AG04450 (cell line): ENCODE data around the gene KLHL33. TPM values are rescaled to one million over a fixed set of nuclear protein-coding genes. Genes with fewer than 3 reads are reported as not detected.
"Not testable (repeated sequence)": the region's sequence is repeated elsewhere in the genome, so short reads cannot be mapped to it uniquely, and the experiment has no call there.

Source experiments
- CTCF ChIA-PET: fragments of 300-600, 350-600 bp; formaldehyde crosslinking; extraction: SDS; loops from one replicate; lab custom pipeline; 2022; ENCODE audit warnings: antibody characterized with exemption, inconsistent platforms; lab: Charles Lee
- POLR2A ChIA-PET: fragments of 350-600 bp; formaldehyde crosslinking; extraction: SDS; loops from one replicate; lab custom pipeline; 2021; ENCODE audit warnings: antibody characterized with exemption, inconsistent platforms; lab: Yijun Ruan, JAX
- DNase-seq: peaks from one replicate; pipeline ENCODE4 v3.0.0-alpha.2; 2011; ENCODE audit warnings: low read depth, low spot score
- H3K27ac ChIP-seq: one replicate; pipeline ENCODE4 v1.5.1; 2012; ENCODE audit warnings: low read depth, low read length, control low read depth
- H3K27me3 ChIP-seq: one replicate; pipeline ENCODE4 v1.6.0; 2012; ENCODE audit warnings: low read length; ENCODE audit not compliant: control insufficient read depth, insufficient read depth
- H3K4me3 ChIP-seq: 2 replicates; pipeline ENCODE4 v1.5.1; 2011; ENCODE audit warnings: mild to moderate bottlenecking, low read depth, low read length, control low read depth
- H3K9me3 ChIP-seq: 2 replicates; pipeline ENCODE4 v1.5.1; 2012; ENCODE audit warnings: low read length; ENCODE audit not compliant: control insufficient read depth, insufficient read depth
- CTCF ChIP-seq: IDR thresholded peaks from 2 replicates; pipeline ENCODE4 v1.5.1; 2011; ENCODE audit warnings: low read depth, low read length, control low read depth, inconsistent platforms
- polyA plus RNA-seq: library from polyadenylated mRNA; depleted of rRNA; stranded (reverse); fragments of >200 nt; gene quantifications from 2 replicates; pipeline ENCODE4 v1.2.3, GENCODE V29; 2011

The KLHL33 gene
- polyA plus RNA-seq, 1 experiment, result 0.06 TPM

- Histone ChIP-seq H3K27ac (no peak overlapping the region), H3K4me3 (no peak overlapping the region), H3K27me3 (no peaks in the 10 kb centered on the region), H3K9me3 (no peaks in the 10 kb centered on the region)
- CTCF ChIA-PET, result no interaction called here
- POLR2A ChIA-PET, result no interaction called here
- no peak for TF ChIP-seq CTCF
- DNase-seq, result no peak
These were observed 10.9 kb upstream of the KLHL33 start for GRCh38 chr14:20446889-20447288.

- H3K27ac ChIP-seq, H3K4me3 ChIP-seq, H3K9me3 ChIP-seq, POLR2A ChIA-PET, H3K27me3 ChIP-seq, DNase-seq: not testable (repeated sequence)
- CTCF ChIA-PET, result interaction anchor here (2.5 kb wide), 1 partner anchor 28 kb away, joined by 9 read pairs; no protein-coding TSS in a partner anchor
These were observed 7.7 kb upstream of the KLHL33 start for GRCh38 chr14:20443650-20444049.

- no peak for DNase-seq
- POLR2A ChIA-PET, result interaction anchor here (1.1 kb wide), 1 partner anchor 98 kb away, joined by 3 read pairs; the partner anchor contains the start of gene PARP2
- Histone ChIP-seq H3K27me3 (peaks cover 3% of the 10 kb centered on the region), H3K4me3 (no peak overlapping the region), H3K9me3 (no peaks in the 10 kb centered on the region), H3K27ac (no peak overlapping the region)
- no peak for TF ChIP-seq CTCF
- CTCF ChIA-PET, result no interaction called here
These were observed 5.5 kb upstream of the KLHL33 start for GRCh38 chr14:20441461-20441860.

GRCh38 chr14:20440882-20441281, 4.9 kb upstream of the KLHL33 start:
- ChIA-PET POLR2A (interaction anchor here (1.1 kb wide), 1 partner anchor 98 kb away, joined by 3 read pairs; the partner anchor contains the start of gene PARP2), CTCF (no interaction called here)
- Histone ChIP-seq H3K4me3 (no peak overlapping the region), H3K27ac (no peak overlapping the region), H3K9me3 (no peaks in the 10 kb centered on the region), H3K27me3 (peaks cover 3% of the 10 kb centered on the region)
- TF ChIP-seq CTCF, result no peak
- DNase-seq, result no peak

- POLR2A ChIA-PET, result interaction anchor here (1.1 kb wide), 1 partner anchor 97 kb away, joined by 3 read pairs; the partner anchor contains the start of gene PARP2
- no peak for DNase-seq
These were observed 4.5 kb upstream of the KLHL33 start for GRCh38 chr14:20440465-20440864.

More at GRCh38 chr14:20440465-20440864, 4.5 kb upstream of the KLHL33 start:
- no peak overlapping the region for H3K4me3 ChIP-seq
- CTCF ChIA-PET, result no interaction called here
- peaks cover 3% of the 10 kb centered on the region for H3K27me3 ChIP-seq
- H3K9me3 ChIP-seq, result no peaks in the 10 kb centered on the region
- TF ChIP-seq CTCF, result no peak
- H3K27ac ChIP-seq, result no peak overlapping the region
